CD4-positive, alpha-beta T cell treated with Interferon alpha-2 for 1 hour (primary cell): ENCODE data around the gene CYRIA.

ENCODE experiments used
- DNase-seq, 2 donors: peaks; one replicate each; pipeline ENCODE4 v3.0.0-alpha.2; 2020 to 2022

CYRIA gene

GRCh38 chr2:16666449-16666801, 791 bp upstream of the CYRIA start:
- DNase-seq: no peak

GRCh38 chr2:16664809-16665747, 556 bp downstream of the CYRIA start:
- DNase-seq: no peak

GRCh38 chr2:16664052-16664731, 1.4 kb downstream of the CYRIA start:
- peak; percentile 43 to 68 for DNase-seq

GRCh38 chr2:16663121-16663905, 2.3 kb downstream of the CYRIA start:
- DNase-seq: no peak

GRCh38 chr2:16661936-16662839, 3.4 kb downstream of the CYRIA start:
- no peak for DNase-seq

GRCh38 chr2:16661526-16661925, 4.1 kb downstream of the CYRIA start:
- no peak for DNase-seq

GRCh38 chr2:16660556-16660955, 5.1 kb downstream of the CYRIA start:
- no peak for DNase-seq

GRCh38 chr2:16660114-16660513, 5.5 kb downstream of the CYRIA start:
- DNase-seq: no peak

- DNase-seq: no peak
Measured at GRCh38 chr2:16658076-16658739, 7.4 kb downstream of the CYRIA start.

- DNase-seq: no peak
Measured at GRCh38 chr2:16657671-16658070, 8.0 kb downstream of the CYRIA start.

GRCh38 chr2:16656784-16657391, 8.7 kb downstream of the CYRIA start:
- DNase-seq: peak; percentile 21 to 60

- no peak for DNase-seq
Measured at GRCh38 chr2:16655905-16656642, 9.6 kb downstream of the CYRIA start.

GRCh38 chr2:16655445-16655837, 10.2 kb downstream of the CYRIA start:
- no peak for DNase-seq

- no peak for DNase-seq
Measured at GRCh38 chr2:16654833-16655444, 10.7 kb downstream of the CYRIA start.

- DNase-seq: peak in 1 of 2 donors; percentile 48
Measured at GRCh38 chr2:16653799-16654198, 11.8 kb downstream of the CYRIA start.

GRCh38 chr2:16653083-16653375, 12.6 kb downstream of the CYRIA start:
- DNase-seq: no peak

- no peak for DNase-seq
Measured at GRCh38 chr2:16652296-16653082, 13.1 kb downstream of the CYRIA start.

GRCh38 chr2:16650287-16651249, 15.1 kb downstream of the CYRIA start:
- DNase-seq: no peak
